HG03108 (cell line): ENCODE results near the gene PHACTR1.

Source experiments
- ATAC-seq: cut with Tn5 transposase; IDR thresholded peaks from one replicate; pipeline ENCODE4 v1.9.1; 2021; ENCODE audit warnings: moderate library complexity; ENCODE audit not compliant: unreplicated experiment

PHACTR1 gene

DNA sequence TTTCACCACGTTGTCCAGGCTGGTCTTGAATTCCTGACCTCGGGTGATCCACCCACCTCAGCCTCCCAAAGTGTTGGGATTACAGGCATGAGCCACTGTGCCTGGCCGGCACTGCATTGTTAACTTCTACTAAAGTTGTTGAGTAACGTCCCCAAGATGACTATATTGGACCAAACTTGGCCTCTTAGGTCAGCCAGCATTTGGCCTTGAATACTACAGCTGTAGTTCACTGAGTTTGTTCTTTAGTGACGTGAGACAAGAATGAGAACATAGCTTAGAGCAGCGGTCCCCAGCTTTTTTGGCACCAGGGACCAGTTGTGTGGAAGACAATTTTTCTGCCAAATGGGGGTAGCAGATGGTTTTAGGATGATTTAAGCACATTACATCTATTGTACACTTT is 374.6 kb downstream of the PHACTR1 start:
- ATAC-seq = no peak

DNA sequence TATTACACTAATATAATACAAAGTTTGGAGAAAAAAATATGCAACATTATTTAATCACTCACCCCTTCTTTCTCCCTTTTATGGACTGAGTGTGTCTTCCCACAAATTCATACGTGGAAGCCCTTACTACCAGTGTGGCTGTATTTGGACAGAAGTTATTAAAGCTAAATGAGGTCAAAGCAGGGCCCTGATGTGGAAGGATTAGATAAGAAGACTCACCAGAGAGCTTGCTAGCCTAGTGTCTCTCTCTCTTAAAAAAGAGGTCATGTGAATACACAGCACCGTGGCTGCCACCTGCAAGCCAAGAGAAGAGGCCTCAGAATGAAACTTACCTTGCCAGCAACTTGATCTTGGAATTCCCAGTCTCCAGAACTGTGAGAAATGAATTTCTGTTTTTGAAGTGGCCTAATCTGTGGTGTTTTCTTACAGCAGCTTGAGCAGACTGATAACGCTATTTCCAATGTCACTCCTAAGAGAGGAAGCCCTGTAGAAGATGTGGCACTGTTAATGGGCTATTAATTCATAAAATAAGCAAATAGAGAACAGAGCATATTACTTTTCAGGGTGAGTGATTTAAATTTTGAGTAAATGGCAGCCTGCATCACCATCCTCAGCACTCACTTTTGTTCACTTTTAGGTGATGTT is 378.3 kb downstream of the PHACTR1 start:
- no peak for ATAC-seq

DNA sequence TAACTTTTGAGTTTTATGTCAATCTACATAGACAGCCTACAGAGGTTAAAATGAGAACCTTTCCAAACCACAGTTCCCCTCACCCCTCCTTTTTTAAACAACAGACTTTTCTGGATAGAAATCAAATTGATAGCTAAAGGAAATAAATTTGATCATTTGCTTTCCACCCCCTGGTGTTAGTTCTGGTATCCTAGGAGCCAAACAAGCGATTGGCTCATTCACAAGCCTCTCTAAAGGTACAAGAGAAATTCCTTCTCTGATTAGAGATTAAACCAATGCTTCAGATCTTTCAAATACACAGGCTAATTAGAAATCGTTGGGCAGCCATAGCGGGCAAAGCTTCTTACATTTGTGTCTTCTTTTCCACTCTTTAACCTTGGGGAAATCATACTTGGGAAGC is 379.5 kb downstream of the PHACTR1 start:
- ATAC-seq = no peak

DNA sequence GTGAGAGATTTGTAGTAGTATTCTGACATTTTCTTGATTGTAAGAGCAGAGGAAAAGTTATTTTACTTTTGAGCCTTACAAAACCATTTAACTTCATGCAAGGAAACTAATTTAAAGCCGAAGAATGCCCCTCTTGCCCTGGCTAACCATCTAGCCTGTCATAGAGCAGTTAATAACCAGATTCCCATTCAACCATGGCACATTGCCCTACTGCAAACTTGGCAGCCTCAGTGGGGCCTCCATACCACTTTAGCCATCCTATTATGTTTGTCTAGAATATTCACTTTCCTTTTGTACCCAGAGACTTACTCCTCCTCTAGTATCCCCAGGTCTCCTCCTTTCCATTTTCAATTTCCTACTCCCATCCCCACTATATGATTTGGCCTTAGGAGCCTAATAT is 380.9 kb downstream of the PHACTR1 start:
- ATAC-seq = no peak

DNA sequence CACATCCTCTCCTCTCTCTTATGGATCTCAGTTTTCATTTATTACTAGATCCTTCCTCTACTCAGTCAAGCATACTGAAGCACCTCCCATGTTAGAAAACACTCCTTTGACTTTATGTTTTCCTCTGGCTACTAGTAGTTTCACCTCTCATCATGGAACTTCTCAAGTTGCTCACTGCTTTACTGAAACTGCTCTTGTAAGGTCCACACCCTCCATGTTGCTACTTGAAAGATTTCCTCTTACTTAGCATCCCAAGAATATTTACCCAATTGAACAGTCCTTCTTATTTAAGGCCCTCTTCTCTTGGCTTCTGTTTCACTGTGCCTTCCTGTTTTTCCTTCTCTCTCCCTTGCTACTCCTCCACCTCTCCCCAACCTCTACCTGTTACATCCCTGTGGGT is 381.4 kb downstream of the PHACTR1 start:
- ATAC-seq = no peak

DNA sequence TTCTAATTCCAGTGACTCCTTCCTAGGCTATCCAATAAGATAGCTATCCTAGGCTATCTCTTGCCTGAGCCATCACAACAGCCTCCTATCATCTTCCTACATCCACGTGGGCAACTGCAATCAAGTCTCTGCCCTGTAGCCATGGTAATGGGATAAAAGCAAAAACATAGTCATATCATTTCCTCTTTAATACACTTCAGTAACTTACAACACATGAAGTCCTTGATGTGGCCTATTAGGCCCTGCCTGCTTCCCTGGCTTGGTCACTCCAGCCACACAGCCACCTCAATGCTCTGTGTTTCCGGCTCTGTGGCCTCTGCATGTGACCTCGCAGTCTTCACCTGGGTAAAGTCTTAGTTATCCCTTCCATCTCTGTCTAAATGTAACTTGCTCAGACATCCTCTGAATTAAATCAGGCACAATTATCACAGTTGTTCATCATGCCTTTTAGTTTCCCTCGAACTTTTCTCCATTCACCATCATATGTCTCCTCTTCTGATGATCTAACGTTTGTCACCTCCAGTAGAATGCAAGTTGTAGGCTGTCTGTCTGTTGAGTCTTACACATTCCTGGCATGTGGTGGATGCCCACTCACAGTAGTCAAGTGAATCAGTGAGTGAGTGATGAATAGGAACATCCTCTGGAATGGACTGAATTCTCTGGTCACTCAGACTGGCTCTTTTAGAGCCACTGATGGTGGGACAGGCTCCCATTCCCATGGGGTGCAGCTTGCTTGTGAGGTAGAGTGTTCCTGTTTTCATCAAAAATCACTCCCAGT is 382.4 kb downstream of the PHACTR1 start:
- no peak for ATAC-seq

DNA sequence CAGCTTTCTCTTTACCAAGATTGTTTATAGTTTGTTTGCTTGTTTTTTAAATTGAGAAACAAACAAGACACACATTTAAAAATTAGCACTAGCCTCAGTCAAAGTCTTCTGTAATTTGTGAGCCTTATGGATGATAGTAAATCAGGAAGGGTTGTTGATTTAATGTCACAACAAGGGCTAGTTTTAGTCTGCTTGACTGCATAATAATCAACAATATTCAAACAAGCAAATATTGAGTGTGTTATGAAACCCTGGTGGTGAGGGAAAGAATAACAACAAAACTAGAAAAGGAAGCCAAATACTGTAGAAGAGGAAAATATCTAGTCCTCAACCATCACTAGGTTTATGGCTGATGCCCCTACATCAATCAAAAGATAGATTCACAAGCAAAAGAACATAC is 383.2 kb downstream of the PHACTR1 start:
- no peak for ATAC-seq

DNA sequence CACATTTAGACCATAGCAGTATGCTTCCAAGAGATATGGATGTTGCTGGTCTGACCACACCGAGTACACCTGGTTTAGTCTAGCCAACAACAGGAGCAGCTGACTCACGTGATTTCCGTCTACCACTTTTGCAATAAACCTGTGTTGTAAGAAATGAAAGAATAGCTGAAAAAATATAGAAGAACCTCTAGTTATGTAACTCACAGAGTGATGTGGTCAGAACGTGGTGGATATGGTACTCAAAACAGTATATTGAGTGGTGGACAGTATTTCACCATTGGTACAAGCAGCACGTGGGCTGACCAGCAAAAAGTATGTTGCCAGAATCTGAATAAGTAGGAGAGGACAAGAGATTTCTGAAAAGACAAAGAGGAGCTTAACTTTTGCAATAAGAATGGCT is 384.8 kb downstream of the PHACTR1 start:
- no peak for ATAC-seq

DNA sequence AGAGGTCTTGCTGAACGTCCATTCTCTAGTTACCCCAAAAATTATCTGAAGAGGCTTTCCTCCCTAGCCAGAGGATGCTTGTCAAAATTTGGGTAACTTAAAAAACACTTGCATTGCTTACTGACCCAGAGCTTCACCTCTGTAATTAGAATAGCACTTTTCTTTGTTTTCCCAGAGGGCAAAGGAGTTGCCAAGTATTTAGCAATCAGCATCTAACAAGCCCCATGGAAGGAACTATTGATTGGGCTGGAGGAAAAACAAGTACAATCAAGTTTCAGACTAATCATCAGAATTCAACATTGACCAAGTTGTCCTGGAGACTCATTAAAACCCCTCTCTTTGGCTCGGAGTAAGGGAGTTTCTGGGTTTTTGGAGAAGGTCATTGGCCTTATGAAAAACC is 385.4 kb downstream of the PHACTR1 start:
- no peak for ATAC-seq

DNA sequence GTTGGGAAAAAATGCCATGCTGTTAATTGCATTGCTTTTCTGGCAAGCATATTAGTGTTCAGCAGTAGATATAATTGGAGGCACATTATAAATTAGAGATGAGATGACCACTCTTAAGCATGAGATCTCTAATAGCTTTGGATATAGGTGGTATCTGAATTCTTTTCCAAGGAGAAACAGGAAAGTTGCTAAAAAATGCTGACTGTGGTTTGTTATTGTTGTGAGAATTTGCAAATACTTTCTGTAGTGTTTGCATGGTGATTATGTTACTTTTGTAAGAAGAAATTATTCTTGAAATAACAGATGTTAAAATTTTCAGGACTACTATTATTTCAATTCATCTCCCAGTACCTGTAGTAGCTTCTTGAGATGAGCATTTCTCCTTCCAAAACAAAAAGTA is 386.6 kb downstream of the PHACTR1 start:
- no peak for ATAC-seq

DNA sequence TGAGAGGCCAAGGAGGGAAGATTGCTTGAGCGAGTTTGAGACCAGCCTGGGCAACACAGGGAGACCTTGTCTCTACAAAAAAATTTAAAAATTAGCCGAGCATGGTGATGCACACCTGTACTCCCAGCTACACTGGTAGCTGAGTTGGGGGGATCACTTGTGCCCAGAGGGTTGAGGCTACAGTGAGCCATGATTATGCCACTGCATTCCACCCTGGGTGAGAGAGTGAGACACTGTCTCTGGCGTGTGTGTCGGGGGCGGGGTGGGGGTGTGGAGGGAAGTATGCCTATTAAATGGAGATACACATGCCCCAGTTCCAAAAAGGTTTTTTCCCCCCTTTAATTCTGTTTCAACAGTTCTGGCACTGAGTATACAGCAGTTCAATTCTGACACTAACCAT is 388.6 kb downstream of the PHACTR1 start:
- ATAC-seq = no peak

DNA sequence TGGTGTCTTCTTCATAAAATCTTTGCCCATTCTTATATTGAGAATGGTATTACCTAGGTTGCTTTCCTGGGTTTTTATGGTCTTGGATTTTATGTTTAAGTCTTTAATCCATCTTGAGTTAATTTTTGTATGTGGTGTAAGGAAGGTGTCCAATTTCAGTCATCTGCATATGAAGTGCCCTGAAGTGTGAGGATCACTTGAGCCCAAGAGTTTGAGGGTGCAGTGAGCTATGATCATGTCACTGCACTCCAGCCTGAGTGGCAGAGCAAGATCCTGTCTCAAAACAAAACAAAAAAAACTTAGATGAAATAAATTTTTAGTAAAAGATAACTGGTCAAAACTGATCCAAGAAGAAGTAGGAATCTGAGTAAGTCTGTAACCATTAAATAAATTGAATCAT is 396.4 kb downstream of the PHACTR1 start:
- ATAC-seq = no peak

DNA sequence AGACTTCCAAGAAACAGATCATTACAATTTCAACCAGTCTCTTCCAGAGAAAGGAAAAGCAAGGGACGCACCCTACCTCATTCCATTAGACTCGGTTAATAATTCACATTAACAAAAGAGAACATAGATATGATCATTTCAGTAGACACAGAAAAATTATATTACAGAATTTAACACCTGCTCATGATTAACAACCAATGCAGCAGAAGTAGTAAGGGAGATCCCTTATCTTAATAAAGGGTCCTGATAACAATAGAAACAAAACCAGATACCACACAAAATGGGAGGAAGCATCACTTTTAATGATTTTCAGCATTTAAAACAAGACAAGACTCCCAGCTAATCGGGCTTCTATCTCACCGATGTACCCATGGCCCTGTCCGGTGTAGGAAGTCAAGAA is 396.8 kb downstream of the PHACTR1 start:
- ATAC-seq = no peak

DNA sequence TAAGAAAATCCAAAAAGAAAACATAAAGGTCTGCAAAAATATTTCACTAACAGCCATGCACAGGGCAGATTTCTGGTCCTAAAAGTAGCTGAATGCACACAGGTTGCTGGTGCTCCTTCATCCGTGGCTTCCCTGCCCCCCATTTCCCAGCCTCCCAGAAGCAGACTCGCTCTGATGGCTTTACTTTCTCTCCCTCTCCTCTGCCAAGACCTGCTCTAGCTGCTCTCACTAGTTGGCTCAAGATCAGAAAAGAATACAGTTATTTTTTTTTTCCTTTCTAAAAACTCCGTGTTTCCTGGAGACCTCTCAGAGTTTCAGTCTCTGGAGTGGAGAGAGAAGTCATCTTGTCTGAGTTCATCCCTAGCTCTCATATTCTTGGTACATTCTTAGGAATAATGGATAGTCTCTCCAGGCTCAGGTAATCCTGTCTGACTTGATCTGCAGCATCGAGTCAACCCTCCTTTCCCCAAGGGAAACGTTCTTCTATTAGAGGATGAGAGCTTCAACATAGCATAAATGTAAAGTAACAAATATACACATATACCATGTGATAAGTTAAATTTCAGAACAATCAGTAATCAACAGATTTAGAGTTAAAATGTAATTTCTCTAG is 397.5 kb downstream of the PHACTR1 start:
- no peak for ATAC-seq

DNA sequence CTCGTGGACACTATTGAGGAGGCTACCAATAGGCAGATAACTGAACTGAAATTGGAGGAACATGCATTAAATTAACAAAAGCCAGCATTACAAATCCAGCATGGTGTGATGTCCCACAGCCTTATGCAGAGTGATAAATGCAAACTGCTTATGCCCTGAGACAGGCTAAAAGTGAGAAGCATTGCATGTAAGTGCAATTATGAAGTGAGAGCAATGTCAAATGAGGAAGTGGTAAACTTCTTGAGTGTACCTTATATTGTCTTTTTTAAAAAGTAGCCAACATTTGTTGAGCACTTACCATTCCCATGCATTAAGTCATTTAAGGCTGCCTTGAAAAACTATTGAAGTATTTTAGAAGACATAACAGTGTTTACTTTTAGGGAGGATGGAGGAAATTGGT is 399.6 kb downstream of the PHACTR1 start:
- no peak for ATAC-seq

DNA sequence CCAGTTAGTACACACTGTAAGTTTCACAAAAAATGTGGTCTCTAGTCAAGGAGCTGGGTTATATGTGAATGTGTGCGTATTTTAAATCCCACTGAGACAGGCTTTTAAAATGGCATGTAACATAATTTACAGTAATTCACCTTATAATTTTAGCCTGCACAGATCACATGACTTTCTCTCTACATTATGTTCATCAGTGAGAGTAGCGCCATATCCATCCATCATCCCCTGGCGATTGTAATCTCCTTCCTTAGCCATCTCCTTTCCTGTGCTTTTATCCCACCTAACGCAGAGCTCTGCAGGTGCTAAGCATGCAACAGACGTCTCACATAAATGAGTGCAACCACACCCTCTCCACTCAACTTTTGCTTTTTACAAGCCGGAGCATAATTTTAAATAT is 401.0 kb downstream of the PHACTR1 start:
- no peak for ATAC-seq

DNA sequence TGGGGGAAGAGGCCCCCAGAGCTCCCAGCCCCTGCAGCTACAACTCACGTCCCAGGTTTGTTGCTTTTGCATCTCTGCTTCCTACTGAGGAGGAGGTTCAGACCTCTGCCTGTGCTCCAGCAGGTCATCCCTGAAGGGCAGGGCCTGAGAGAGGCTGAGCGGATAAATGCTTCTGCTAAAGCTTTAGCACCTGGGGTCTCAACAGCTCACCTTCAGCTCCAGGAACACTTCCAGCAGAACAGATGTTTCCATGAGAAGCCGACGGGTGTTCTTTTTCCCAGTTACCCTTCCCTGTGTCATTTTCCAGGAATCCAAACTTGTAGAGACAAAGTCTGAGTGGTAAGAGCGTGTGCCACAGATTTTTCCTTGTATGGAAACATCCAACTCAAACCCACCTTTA is 403.0 kb downstream of the PHACTR1 start:
- no peak for ATAC-seq

DNA sequence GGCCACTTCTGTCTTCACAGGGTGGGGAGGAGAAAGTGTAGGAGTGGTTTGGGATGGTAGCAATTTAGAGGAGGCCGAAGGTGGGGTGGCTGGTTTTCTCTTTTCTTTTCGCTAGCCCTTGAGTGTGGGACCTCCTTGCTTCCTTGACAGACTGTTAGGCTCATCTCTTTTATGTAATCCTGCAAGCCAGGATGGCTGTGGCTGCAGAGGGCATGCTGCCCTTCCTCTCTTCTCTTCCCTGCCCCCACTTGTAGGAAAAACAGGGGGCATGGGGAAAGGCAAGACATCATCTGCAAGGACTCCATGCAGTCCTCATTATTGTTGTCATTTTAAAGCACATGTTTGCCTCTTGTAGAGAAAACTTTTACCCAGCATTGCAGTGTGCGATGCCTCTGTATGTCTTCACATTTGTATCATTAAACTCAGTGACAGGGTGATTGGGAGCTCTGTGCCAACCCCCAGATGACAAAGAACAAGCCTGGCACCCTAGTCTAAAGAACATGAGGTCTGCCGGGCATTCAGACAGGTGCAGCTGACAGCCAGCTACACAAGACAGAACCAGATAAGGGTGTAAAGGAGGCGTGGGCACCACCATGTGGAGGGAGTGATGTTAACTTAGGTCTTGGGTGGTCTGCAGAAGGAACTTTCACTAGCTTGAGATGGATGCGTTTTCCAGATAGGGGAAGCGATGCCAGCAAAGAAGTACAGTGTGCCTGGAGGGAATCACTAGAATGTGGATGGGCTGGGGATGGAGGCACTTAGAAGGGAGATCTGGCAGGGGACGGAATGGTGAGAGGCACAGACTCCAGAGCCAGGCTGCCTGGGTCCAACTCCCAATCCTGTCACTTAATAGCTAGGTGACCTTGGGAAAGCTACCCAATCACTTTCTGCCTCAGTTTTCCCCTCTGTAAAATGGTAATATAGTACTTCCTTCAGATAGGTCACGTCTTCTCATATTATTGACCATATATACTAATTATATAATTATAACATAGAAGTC is 404.2 kb downstream of the PHACTR1 start:
- ATAC-seq = no peak

DNA sequence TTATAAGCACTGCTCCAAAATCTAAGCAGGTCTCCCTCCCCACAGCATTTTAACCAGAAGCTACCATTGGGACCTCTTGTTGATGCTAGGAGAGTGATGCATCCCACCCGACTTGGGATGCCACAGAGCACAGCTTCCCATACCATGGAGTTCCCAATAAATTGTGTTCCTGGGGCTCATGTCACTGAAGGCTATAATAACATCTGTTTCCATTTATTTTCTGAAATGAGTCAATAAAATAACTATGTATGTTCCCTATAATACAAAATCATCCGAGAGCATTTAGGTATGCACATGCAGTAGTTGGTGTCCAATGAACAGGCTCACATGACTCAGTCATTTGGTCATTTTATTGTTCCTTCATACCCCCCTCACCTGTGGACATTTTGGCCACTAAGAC is 407.6 kb downstream of the PHACTR1 start:
- ATAC-seq = no peak

DNA sequence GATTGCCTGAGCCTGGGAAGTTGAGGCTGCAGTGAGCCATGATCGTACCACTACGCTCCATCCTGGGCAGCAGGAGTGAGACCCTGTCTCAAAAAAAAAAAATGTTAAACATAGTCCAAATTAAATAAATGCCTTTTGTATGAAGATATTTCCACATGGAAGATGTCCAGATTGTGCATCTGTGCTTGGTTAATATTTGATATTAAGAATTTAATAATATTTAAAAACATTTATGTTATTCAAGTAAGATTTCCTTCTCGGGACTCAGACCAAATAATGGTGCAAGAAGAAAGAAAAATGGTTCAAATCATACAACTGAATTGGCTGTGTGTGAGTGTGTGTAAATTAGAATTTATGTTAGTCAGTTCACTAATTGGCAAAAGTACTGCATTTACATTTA is 409.3 kb downstream of the PHACTR1 start:
- ATAC-seq = no peak
